Pancreas (tissue), 10 donors: ENCODE results near the gene CCSER2. TPM values are rescaled to one million over a fixed set of nuclear protein-coding genes. Genes with fewer than 3 reads are reported as not detected.
"Not testable (repeated sequence)": the region's sequence is repeated elsewhere in the genome, so short reads cannot be mapped to it uniquely, and the experiment has no call there.

ENCODE experiments used
- ATAC-seq, 4 donors: fragments of 200-7000 bp; cut with Tn5 transposase; one replicate each; pipeline versions ENCODE4 v1.8.0 to v1.9.1; 2020; ENCODE audit warnings: mild to moderate bottlenecking in 4 of 4, moderate library complexity in 4 of 4
- DNase-seq, 6 donors: peaks; one replicate each; pipeline ENCODE4 v3.0.0-alpha.2; 2020
- FAIRE-seq: peaks from 2 replicates; lab custom pipeline; 2012; peaks lifted over from hg19 to GRCh38; lab: Jason Lieb, UNC
- H3K27ac ChIP-seq, 4 donors: fragments of 200-600 bp; sonication (generic); 1 replicate in 3 of 4; 2 replicates in 1 of 4; pipeline versions ENCODE4 v1.5.0 to v1.8.0; 2020
- H3K27me3 ChIP-seq, 4 donors: fragments of 200-600 bp; one replicate each; pipeline ENCODE4 v1.8.0; 2021
- H3K36me3 ChIP-seq, 3 donors: fragments of 200-600 bp; sonication (generic) in 1 of 3; one replicate each; pipeline versions ENCODE4 v1.5.0 to v1.8.0; 2020 to 2021
- H3K4me1 ChIP-seq, 3 donors: fragments of 200-600 bp; one replicate each; pipeline ENCODE4 v1.8.0; 2021
- H3K4me3 ChIP-seq, 4 donors: fragments of 200-600 bp; sonication (generic) in 2 of 4; one replicate each; pipeline versions ENCODE4 v1.5.0 to v1.8.0; 2020 to 2021
- H3K9me3 ChIP-seq, 4 donors: fragments of 200-600 bp; one replicate each; pipeline ENCODE4 v1.8.0; 2021
- WGBS, 2 donors: extraction: QIAGEN DNeasy Blood & Tissue Kit; methylation state at CpG; one replicate each; pipeline ENCODE4 v1.1.7; 2013; 5-methylcytosine and 5-hydroxymethylcytosine counted together
- intact Hi-C, 3 donors: fragments of 100-400 bp; cut with DNase I; formaldehyde crosslinking; loops; one replicate each; pipeline versions ENCODE4 v1.11.1 to v1.14.2; 2022
- polyA plus RNA-seq, 2 donors: library from polyadenylated mRNA; stranded (reverse); fragments of 200-250 nt; gene quantifications; one replicate each; pipeline ENCODE4 v1.2.3, GENCODE V29; 2013
- total RNA-seq, 6 donors: library from RNA; stranded (reverse); fragmentation: NEBNext Ultra II Directional in 4 of 6; extraction: Animal tissue kit (Norgen Biotek cat#: 25700) in 4 of 6; gene quantifications; one replicate each; pipeline versions ENCODE4 v1.2.1 to v1.2.4, GENCODE V29; 2021 to 2023
- TF ChIP-seq, protein P1 (sequence below), 4 donors: fragments of 200-600 bp; sonication (generic) in 3 of 4; IDR thresholded peaks; one replicate each; pipeline versions ENCODE4 v1.5.0 to v1.8.0; 2021; ENCODE audit warnings: antibody characterized with exemption in 4 of 4
- donor health status: healthy with polysubstance abuse.
- donor health status: DM: no; HTN: no; CAD: no; lungs with moderate emphysema.
- donor health status: DM: no; HTN: no; CAD: no.
- donor health status: control.
- donor health status: control.
- donor health status: Bipolar disorder and iron deficiency.
- donor health status: DM: yes; HTN: yes; CAD: no.
- donor health status: DM: no; HTN: no; CAD: no.
- donor health status: DM: no; HTN: no; CAD: no.
- donor health status: DM: yes; HTN: yes; CAD: no.

CCSER2 gene
- total and polyA plus RNA-seq, 8 donors = 3.5 to 25.6 (median 21.8) TPM

DNA sequence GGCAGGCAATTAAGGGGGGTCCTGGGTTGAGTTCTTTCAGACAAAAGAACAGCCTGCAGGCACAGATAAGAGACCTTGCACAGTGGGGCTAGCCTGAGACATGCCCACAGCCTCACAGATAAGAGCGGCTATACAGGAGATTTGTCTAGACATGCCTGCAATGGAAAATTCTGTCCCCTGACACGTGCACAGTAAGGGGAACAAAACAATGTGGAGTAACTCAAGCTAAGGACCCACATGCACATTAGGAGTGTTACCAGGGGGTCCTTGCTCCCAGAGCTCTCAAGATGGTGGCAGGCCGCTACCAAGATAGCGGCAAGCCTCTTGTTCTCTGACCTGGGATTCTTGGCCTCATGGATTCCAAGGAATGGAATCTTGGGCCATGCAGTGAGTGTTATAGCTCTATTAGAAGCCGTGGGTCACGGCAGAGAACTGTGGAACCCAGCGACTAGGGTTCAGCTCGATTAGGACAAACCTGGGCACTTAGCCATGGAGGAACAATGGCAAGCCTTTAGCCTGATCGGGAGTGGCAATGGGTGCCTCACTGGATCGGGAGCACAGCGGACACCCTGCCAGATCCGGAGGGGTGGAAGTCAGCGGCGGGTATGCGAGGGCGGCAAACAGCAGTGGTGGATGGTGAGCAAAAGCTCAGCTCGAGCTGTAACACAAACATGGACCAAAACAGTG lies 196.9 kb downstream of the CCSER2 start:
- Histone ChIP-seq H3K4me3 (no peak overlapping the region), H3K4me1 (peaks cover 0 to 11% (median 6%) of the 10 kb centered on the region in 3 donors), H3K27ac (no peak overlapping the region), H3K9me3 (no peaks in the 10 kb centered on the region), H3K36me3 (no peaks in the 10 kb centered on the region), H3K27me3 (no peaks in the 10 kb centered on the region)
- intact Hi-C loops = no loop called here
- WGBS, 2 donors = 92 to 94% methylated on average over 17 of the region's 17 CpGs
- ATAC-seq (peak in 1 of 4 donors; percentile 65), DNase-seq (no peak), FAIRE-seq (no peak)
- TF ChIP-seq, protein P1, sequence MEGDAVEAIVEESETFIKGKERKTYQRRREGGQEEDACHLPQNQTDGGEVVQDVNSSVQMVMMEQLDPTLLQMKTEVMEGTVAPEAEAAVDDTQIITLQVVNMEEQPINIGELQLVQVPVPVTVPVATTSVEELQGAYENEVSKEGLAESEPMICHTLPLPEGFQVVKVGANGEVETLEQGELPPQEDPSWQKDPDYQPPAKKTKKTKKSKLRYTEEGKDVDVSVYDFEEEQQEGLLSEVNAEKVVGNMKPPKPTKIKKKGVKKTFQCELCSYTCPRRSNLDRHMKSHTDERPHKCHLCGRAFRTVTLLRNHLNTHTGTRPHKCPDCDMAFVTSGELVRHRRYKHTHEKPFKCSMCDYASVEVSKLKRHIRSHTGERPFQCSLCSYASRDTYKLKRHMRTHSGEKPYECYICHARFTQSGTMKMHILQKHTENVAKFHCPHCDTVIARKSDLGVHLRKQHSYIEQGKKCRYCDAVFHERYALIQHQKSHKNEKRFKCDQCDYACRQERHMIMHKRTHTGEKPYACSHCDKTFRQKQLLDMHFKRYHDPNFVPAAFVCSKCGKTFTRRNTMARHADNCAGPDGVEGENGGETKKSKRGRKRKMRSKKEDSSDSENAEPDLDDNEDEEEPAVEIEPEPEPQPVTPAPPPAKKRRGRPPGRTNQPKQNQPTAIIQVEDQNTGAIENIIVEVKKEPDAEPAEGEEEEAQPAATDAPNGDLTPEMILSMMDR (IDR thresholded peaks at IDR 0.05) = no peak

DNA sequence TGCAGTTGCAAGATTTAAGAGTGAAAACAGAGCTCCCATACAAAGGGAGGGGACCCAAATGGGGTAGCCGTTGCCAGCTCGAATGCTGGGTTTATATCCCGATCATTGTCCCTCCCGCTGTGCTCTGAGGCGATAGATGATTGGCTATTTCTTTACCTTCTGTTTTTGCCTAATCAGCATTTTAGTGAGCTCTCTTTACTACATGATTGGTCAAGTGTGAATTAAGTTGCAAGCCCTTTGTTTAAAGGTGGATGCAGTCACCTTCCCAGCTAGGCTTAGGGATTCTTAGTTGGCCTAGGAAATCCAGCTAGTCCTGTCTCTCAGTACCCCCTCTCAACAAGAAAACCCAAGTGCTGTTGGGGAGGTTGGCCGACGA lies 197.4 kb downstream of the CCSER2 start:
- H3K27me3 ChIP-seq, H3K27ac ChIP-seq, DNase-seq, H3K4me3 ChIP-seq, H3K9me3 ChIP-seq, FAIRE-seq, ATAC-seq, intact Hi-C loops, H3K36me3 ChIP-seq: not testable (repeated sequence)
- H3K4me1 ChIP-seq = peaks cover 0 to 11% (median 6%) of the 10 kb centered on the region in 3 donors
- 96 to 99% methylated on average over 7 of the region's 7 CpGs for WGBS, 2 donors

DNA sequence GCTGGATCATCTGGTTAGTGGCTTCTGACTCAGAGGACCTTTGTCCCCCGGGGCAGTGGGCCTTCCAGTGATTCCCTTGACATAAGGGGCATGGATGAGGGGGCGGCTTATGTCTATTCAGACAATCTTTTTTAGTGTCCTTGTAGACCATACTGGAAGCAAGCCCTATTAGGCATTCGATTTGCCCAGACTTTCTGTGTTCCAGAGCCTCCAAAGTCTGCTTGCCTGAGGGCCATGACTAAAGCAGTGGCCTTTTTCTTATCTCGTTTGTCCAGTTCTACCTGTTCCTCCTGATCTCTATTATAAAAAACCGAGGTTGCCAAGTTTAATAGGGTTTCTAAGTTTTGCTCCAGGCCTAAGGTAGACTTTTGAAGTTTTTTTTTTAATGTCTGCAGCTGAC lies 199.0 kb downstream of the CCSER2 start:
- WGBS, 2 donors = 35 to 42% methylated on average over 5 of the region's 5 CpGs
- H3K4me3 ChIP-seq, H3K27me3 ChIP-seq, FAIRE-seq, H3K9me3 ChIP-seq, intact Hi-C loops, ATAC-seq, H3K36me3 ChIP-seq: not testable (repeated sequence)
- H3K4me1 ChIP-seq = peaks cover 0 to 11% (median 6%) of the 10 kb centered on the region in 3 donors
- DNase-seq = peak in 1 of 6 donors; percentile 22
- H3K27ac ChIP-seq = peak overlapping the region; percentile 10 to 61 (median 40)

DNA sequence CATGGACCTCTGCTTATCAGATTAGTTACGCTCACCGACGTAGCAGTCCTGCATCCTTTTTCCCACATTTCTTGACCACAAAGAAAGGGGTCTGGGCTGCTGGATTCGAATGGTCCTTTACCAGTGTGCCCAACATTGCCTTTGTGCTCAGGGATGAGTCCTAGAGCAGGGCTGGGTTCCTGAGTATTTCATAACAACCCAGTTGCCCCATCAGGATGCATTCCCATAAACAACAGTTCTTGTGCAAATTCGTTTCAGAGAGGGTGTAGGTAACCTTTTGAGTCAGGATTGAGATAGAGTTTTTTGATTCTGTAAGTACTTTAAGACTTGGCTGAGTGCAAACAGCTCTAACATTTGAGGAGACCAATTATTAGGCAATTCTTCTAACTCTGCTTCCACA lies 200.1 kb downstream of the CCSER2 start:
- DNase-seq, ATAC-seq, H3K27me3 ChIP-seq, H3K4me3 ChIP-seq, intact Hi-C loops, FAIRE-seq, H3K36me3 ChIP-seq, H3K27ac ChIP-seq, H3K9me3 ChIP-seq: not testable (repeated sequence)
- H3K4me1 ChIP-seq = peaks cover 0 to 11% (median 6%) of the 10 kb centered on the region in 3 donors
- WGBS, 2 donors = 85 to 88% methylated on average over 5 of the region's 5 CpGs

DNA sequence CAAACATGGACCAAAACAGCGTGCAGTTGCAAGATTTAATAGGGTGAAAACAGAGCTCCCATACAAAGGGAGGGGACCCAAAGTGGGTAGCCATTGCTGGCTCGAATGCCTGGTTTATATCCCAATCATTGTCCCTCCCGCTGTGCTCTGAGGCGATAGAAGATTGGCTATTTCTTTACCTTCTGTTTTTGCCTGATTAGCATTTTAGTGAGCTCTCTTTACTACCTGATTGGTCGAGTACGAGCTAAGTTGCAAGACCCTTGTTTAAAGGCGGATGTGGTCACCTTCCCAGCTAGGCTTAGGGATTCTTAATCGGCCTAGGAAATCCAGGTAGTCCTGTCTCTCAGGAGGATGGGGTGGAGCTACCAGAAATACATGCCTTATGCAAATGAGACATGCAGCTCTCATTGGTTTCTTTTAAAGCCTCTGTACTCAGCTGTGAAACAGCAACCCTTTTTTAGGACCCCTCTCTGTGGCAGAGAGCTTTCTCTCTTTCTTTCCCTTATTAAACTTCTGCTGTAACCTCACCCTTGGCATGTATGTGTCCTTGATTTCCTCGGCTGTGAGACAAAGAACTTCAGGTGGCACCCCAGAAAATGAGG lies 202.4 kb downstream of the CCSER2 start:
- Histone ChIP-seq H3K27ac (no peak overlapping the region), H3K4me3 (no peak overlapping the region), H3K36me3 (no peaks in the 10 kb centered on the region), H3K27me3 (no peaks in the 10 kb centered on the region), H3K4me1 (peaks cover 0 to 11% (median 6%) of the 10 kb centered on the region in 3 donors), H3K9me3 (no peaks in the 10 kb centered on the region)
- TF ChIP-seq, protein P1 (IDR thresholded peaks at IDR 0.05) = no peak
- 90 to 92% methylated on average over 9 of the region's 9 CpGs for WGBS, 2 donors
- intact Hi-C loops = loop anchor here in 1 of 3 donors (10.0 kb wide), 1 partner anchor 146 kb away; no protein-coding TSS in a partner anchor
- ATAC-seq (no peak), DNase-seq (no peak), FAIRE-seq (no peak)

DNA sequence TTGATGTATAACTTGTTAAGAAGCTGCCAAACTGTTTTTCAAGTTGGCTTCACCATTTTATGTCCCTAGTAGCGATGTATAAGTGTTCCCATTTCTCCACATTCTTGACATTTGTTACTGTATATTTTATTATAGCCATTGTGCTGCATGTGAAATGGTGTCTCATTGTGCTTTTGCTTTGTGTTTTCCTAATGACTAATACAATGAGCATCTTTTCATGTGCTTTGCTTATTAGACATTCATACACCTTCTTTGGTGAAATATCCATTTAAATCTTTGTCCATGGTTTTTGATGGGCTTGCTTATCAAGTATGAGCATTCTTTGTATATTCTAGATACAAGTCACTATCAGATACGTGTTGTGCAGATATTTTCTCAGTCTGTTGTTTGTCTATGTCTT lies 203.0 kb downstream of the CCSER2 start:
- Histone ChIP-seq H3K4me1 (peaks cover 0 to 11% (median 6%) of the 10 kb centered on the region in 3 donors), H3K4me3 (no peak overlapping the region), H3K27me3 (no peaks in the 10 kb centered on the region), H3K27ac (no peak overlapping the region), H3K9me3 (no peaks in the 10 kb centered on the region), H3K36me3 (no peaks in the 10 kb centered on the region)
- 73 to 81% methylated on average over 2 of the region's 2 CpGs for WGBS, 2 donors
- ATAC-seq = no peak
- no peak for DNase-seq
- intact Hi-C loops = loop anchor here in 1 of 3 donors (10.0 kb wide), 1 partner anchor 147 kb away; no protein-coding TSS in a partner anchor
- TF ChIP-seq, protein P1 (IDR thresholded peaks at IDR 0.05) = no peak
- FAIRE-seq = no peak
